Cardiac muscle cell (in vitro differentiated cells and primary cell): ENCODE results near the gene SBF2. TPM values are rescaled to one million over a fixed set of nuclear protein-coding genes. Genes with fewer than 3 reads are reported as not detected.

Experiments used
- DNase-seq, 2 donors: peaks; one replicate each; pipeline versions ENCODE4 v3.0.0 to v3.0.0-alpha.2; 2010 to 2017; ENCODE audit warnings: low read depth in 1 of 2, low spot score in 1 of 2
- H3K27ac ChIP-seq: fragments of 200-600 bp; sonication (generic); 2 replicates; pipeline ENCODE4 v1.5.1; 2016
- H3K27me3 ChIP-seq: fragments of 200-600 bp; sonication (generic); 2 replicates; pipeline ENCODE4 v1.6.0; 2016; ENCODE audit warnings: control low read depth
- H3K36me3 ChIP-seq: fragments of 200-600 bp; sonication (generic); 2 replicates; pipeline ENCODE4 v1.5.1; 2016; ENCODE audit warnings: control low read depth
- H3K4me1 ChIP-seq: fragments of 200-600 bp; sonication (generic); 2 replicates; pipeline ENCODE4 v1.8.1; 2017; ENCODE audit warnings: low read depth, mild to moderate bottlenecking, mixed run types
- H3K4me3 ChIP-seq: fragments of 200-600 bp; sonication (generic); 2 replicates; pipeline ENCODE4 v1.5.1; 2016; ENCODE audit warnings: mild to moderate bottlenecking
- H3K9me3 ChIP-seq: fragments of 200-600 bp; sonication (generic); 2 replicates; pipeline ENCODE4 v1.5.1; 2017; ENCODE audit warnings: low read depth, mild to moderate bottlenecking, control low read depth
- CTCF ChIP-seq: IDR thresholded peaks from 2 replicates; pipeline ENCODE4 v1.5.1; 2012; ENCODE audit warnings: low read depth, mild to moderate bottlenecking, low read length
- polyA plus RNA-seq: library from polyadenylated mRNA; unstranded; fragments of >200 nt; fragmentation: Nextera tagmentation; extraction: Ambion mirVana; gene quantifications from 2 replicates; pipeline ENCODE4 v1.2.1, GENCODE V29; 2016
- total RNA-seq: library from RNA; depleted of rRNA; stranded (reverse); fragments of >200 nt; gene quantifications from 2 replicates; pipeline ENCODE4 v1.2.3, GENCODE V29; 2016

Gene SBF2
- total and polyA plus RNA-seq, 2 experiments from 2014 or later = 13.3 to 32.3 TPM

DNA sequence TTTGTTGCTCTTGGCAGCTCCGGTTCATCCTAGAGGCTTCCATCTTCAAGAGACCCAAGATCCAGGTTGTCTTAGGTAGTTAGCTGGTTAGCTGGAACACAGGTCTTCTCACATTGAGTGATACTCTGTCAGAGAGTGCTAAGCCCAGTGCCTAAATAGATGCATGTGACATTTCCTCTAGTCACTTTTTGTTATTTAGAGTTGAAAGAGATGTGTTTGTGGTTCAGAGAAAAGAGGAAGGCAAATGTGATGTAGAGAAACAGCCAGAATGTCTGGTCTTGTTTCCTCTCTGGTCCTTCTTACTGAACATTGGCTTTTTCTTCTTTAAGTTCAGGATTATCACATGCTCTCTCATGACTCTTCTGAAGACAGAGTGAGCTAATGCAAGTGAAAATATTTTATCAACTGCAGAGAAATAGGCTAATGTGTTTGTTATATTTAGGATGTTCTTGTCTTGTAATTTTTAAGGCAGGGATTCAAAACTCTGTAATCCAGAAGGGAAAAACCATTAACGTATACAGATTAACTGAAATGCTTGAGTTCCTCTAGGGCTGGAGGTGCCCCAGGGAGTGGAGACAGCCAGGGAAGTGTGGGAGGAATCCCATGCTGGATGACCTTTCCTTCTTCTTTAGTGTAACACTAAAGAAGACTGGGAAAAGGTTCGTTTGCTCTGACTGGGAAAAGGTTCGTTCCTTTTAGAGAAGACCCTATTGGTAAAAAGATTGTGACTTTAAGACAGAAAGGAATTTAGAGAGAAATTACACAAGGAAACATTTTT lies 554.7 kb downstream of the SBF2 start:
- Histone ChIP-seq H3K27me3 (no peaks in the 10 kb centered on the region), H3K4me3 (no peak overlapping the region), H3K9me3 (no peaks in the 10 kb centered on the region), H3K4me1 (no peaks in the 10 kb centered on the region), H3K27ac (no peak overlapping the region), H3K36me3 (peaks cover 8% of the 10 kb centered on the region)
- DNase-seq = no peak
- TF ChIP-seq CTCF = no peak

DNA sequence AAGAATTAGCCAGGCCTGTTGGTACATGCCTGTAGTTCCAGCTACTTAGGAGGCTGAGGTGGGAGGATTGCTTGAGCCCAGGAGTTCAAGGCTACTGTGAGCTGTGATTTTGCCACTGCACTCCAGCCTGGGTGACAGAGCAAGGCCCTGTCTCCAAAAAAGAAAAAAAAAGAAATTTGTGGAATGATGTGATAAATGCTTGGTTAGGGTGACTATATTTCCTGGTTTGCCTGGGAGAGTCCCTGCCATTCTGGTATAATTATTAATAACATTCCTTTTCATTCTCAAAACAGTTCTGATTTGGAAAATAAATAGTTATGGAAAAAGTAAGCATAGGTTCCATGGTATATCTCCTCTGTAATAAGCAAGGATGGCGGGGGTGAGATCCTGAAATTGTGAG lies 555.3 kb downstream of the SBF2 start:
- no peak for TF ChIP-seq CTCF

GRCh38 chr11:9738116-9738515 lies 555.9 kb downstream of the SBF2 start:
- peak in 1 of 2 donors; percentile 29 for DNase-seq
- H3K9me3 ChIP-seq = no peaks in the 10 kb centered on the region
- no peaks in the 10 kb centered on the region for H3K27me3 ChIP-seq
- H3K4me3 ChIP-seq = no peak overlapping the region
- peaks cover 8% of the 10 kb centered on the region for H3K36me3 ChIP-seq
- no peak overlapping the region for H3K27ac ChIP-seq
- no peak for TF ChIP-seq CTCF
- no peaks in the 10 kb centered on the region for H3K4me1 ChIP-seq

More for the DNA sequence above, 555.3 kb downstream of the SBF2 start:
- H3K4me1 ChIP-seq = no peaks in the 10 kb centered on the region
- H3K36me3 ChIP-seq = peaks cover 8% of the 10 kb centered on the region
- no peak for DNase-seq
- no peak overlapping the region for H3K4me3 ChIP-seq
- no peak overlapping the region for H3K27ac ChIP-seq
- no peaks in the 10 kb centered on the region for H3K27me3 ChIP-seq
- no peaks in the 10 kb centered on the region for H3K9me3 ChIP-seq

DNA sequence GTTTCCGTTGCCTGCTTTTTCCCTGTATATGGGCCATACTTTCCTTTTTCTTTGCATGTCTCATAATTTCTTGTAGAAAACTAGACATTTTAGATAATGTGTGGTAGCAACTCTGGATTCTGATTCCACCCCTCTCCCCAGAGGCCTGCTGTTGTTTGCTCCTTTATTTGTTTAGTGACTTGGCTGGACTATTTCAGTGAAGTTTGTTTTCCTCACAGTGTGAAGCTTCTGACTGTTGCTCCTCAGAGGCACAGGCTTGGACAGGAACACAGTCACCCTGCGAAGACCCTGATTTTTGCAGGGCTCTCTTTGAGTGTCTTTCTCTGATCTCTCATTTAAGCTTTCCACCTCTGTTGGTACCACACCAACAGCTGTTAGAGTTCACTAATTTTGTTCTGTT lies 557.7 kb downstream of the SBF2 start:
- TF ChIP-seq CTCF = no peak
- DNase-seq = no peak
- no peak overlapping the region for H3K4me3 ChIP-seq
- H3K9me3 ChIP-seq = no peaks in the 10 kb centered on the region
- no peak overlapping the region for H3K27ac ChIP-seq
- H3K4me1 ChIP-seq = no peaks in the 10 kb centered on the region
- peaks cover 14% of the 10 kb centered on the region for H3K36me3 ChIP-seq
- H3K27me3 ChIP-seq = no peaks in the 10 kb centered on the region

- no peaks in the 10 kb centered on the region for H3K9me3 ChIP-seq
- H3K4me1 ChIP-seq = no peaks in the 10 kb centered on the region
- H3K36me3 ChIP-seq = peaks cover 14% of the 10 kb centered on the region
- TF ChIP-seq CTCF = no peak
- no peak overlapping the region for H3K4me3 ChIP-seq
- no peak for DNase-seq
- no peak overlapping the region for H3K27ac ChIP-seq
- no peaks in the 10 kb centered on the region for H3K27me3 ChIP-seq
Measured at GRCh38 chr11:9735919-9736318, 558.1 kb downstream of the SBF2 start.
